Measurements from ENCODE around the gene CX3CL1. TPM values are rescaled to one million over a fixed set of nuclear protein-coding genes. Genes with fewer than 3 reads are reported as not detected.

Gene CX3CL1
- total RNA-seq, 4 donors from 2014 or later: 8.7 to 18.4 (median 15.4) TPM

DNA sequence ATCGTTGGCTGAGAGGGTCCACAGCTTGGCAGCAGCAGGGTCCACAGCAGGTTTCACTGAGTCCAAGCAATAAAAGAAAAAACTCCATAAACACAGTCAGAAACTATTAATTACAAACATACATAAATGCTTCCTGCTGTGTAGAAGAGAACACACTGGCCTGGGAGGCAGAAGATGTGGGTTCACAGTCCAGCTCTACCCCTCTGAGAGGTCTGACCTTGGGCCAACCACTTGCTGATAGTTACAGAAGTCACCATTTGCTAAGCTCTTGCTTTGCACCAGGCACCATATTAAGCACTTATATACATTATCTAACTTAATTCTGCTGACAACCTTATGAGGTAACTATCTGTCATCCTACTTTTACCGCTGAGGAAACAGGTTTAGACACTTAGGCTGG lies 60.2 kb downstream of the CX3CL1 start:
- H3K9me3 ChIP-seq: no peaks in the 10 kb centered on the region
- no peaks in the 10 kb centered on the region for H3K27me3 ChIP-seq
- no peak for TF ChIP-seq POLR2A (IDR thresholded peaks at IDR 0.05)
- TF ChIP-seq, protein P1, sequence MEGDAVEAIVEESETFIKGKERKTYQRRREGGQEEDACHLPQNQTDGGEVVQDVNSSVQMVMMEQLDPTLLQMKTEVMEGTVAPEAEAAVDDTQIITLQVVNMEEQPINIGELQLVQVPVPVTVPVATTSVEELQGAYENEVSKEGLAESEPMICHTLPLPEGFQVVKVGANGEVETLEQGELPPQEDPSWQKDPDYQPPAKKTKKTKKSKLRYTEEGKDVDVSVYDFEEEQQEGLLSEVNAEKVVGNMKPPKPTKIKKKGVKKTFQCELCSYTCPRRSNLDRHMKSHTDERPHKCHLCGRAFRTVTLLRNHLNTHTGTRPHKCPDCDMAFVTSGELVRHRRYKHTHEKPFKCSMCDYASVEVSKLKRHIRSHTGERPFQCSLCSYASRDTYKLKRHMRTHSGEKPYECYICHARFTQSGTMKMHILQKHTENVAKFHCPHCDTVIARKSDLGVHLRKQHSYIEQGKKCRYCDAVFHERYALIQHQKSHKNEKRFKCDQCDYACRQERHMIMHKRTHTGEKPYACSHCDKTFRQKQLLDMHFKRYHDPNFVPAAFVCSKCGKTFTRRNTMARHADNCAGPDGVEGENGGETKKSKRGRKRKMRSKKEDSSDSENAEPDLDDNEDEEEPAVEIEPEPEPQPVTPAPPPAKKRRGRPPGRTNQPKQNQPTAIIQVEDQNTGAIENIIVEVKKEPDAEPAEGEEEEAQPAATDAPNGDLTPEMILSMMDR (IDR thresholded peaks at IDR 0.05): no peak
- no peak for TF ChIP-seq EP300 (IDR thresholded peaks at IDR 0.05)
- no peak overlapping the region for H3K4me3 ChIP-seq
- no peak overlapping the region for H3K27ac ChIP-seq
- no peak for DNase-seq (ENCODE audit: low spot score in 2 of 2)
- H3K36me3 ChIP-seq: peaks cover 5 to 98% (median 27%) of the 10 kb centered on the region in 3 donors
- no peaks in the 10 kb centered on the region for H3K4me1 ChIP-seq
- 92 to 93% methylated on average over 2 of the region's 2 CpGs for WGBS, 2 donors

DNA sequence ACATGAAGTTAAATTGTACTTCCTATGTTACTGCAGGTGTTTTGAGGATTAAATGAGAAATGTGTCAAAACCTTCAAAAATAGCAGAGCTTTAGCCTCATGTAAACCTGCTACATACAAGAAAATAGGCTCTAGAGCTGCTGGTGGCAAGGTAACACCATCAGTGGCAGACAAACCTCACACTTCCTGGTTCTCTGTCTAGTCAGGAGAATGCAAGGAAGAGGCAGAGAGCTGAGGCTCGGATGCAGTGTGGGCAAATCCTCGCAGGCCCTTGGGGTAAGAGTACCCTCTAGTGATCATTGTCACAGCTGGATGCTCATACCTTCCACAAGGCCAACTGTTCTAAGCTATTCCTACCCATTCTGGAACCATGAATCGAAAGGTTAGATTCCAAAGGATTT lies 60.7 kb downstream of the CX3CL1 start:
- H3K9me3 ChIP-seq: no peaks in the 10 kb centered on the region
- H3K27me3 ChIP-seq: no peaks in the 10 kb centered on the region
- TF ChIP-seq POLR2A (IDR thresholded peaks at IDR 0.05): no peak
- TF ChIP-seq, protein P1 (IDR thresholded peaks at IDR 0.05): no peak
- no peak for TF ChIP-seq EP300 (IDR thresholded peaks at IDR 0.05)
- DNase-seq (ENCODE audit: low spot score in 2 of 2): no peak
- 83 to 94% methylated on average over 3 of the region's 3 CpGs for WGBS, 2 donors
- H3K36me3 ChIP-seq: peaks cover 5 to 97% (median 27%) of the 10 kb centered on the region in 3 donors
- H3K4me3 ChIP-seq: no peak overlapping the region
- H3K4me1 ChIP-seq: no peaks in the 10 kb centered on the region
- H3K27ac ChIP-seq: no peak overlapping the region

DNA sequence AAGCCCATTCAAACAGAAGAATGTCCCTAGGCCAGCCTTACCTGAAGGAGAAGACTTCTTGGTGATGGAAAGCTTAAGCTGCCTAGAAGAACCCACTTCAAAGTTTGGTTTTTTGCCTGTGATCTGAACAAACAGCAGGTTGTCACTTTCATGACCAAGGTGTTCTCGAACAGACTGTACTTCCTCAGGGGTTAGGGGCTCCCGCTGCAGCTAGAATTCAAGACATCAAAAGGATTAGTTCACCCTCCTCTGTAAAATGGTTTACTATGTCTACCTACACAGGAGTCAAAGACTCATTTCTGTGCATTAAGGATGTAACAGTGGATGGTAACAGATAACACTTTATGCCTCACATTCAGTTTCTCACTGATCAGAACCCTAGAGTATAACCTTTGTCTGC lies 61.7 kb downstream of the CX3CL1 start:
- WGBS, 2 donors: 93 to 95% methylated on average over 2 of the region's 2 CpGs

More for the DNA sequence above, 61.7 kb downstream of the CX3CL1 start:
- no peaks in the 10 kb centered on the region for H3K27me3 ChIP-seq
- peaks cover 5 to 96% (median 27%) of the 10 kb centered on the region in 3 donors for H3K36me3 ChIP-seq
- no peak overlapping the region for H3K4me3 ChIP-seq
- H3K9me3 ChIP-seq: no peaks in the 10 kb centered on the region
- no peaks in the 10 kb centered on the region for H3K4me1 ChIP-seq
- TF ChIP-seq EP300 (IDR thresholded peaks at IDR 0.05) (no peak), POLR2A (IDR thresholded peaks at IDR 0.05) (no peak)
- TF ChIP-seq, protein P1 (IDR thresholded peaks at IDR 0.05): no peak
- no peak for DNase-seq (ENCODE audit: low spot score in 2 of 2)
- no peak overlapping the region for H3K27ac ChIP-seq

Small RNA genes lying within 50 kb of the gene (small RNA-seq; reads per million reads assigned to genes)
- gene AC108081.1: not detected

Other genes starting within 250 kb of the CX3CL1 start
- 100 to 1,000 TPM in 1 of 4 donors, 10 to 100 TPM in 3; 58.4 to 100 (median 69.7) TPM for gene PSME3IP1, start 186.5 kb upstream of the CX3CL1 start, total RNA-seq
- 10 to 100 TPM; 20.4 to 28.5 (median 24.6) TPM for gene RSPRY1, start 186.2 kb upstream of the CX3CL1 start, total RNA-seq
- 10 to 100 TPM; 54.0 to 63.8 (median 55.5) TPM for gene ARL2BP, start 127.2 kb upstream of the CX3CL1 start, total RNA-seq
- gene PLLP, start 87.8 kb upstream of the CX3CL1 start, total RNA-seq: 100 to 1,000 TPM; 162 to 363 (median 321) TPM
- gene CCL22, start 13.7 kb upstream of the CX3CL1 start, total RNA-seq: not detected
- gene CCL17, start 32.3 kb downstream of the CX3CL1 start, total RNA-seq: not detected
- gene CIAPIN1, start 74.9 kb downstream of the CX3CL1 start, total RNA-seq: 10 to 100 TPM; 23.4 to 26.7 (median 25.7) TPM
- 10 to 100 TPM; 20.6 to 35.0 (median 27.5) TPM for gene COQ9, start 75.0 kb downstream of the CX3CL1 start, total RNA-seq
- 100 to 1,000 TPM in 3 of 4 donors, 10 to 100 TPM in 1; 77.1 to 146 (median 101) TPM for gene POLR2C, start 90.2 kb downstream of the CX3CL1 start, total RNA-seq
- gene DOK4, start 114.0 kb downstream of the CX3CL1 start, total RNA-seq: 10 to 100 TPM; 22.8 to 33.1 (median 29.1) TPM
- gene CCDC102A, start 164.1 kb downstream of the CX3CL1 start, total RNA-seq: 10 to 100 TPM; 17.4 to 30.4 (median 24.5) TPM
- gene ADGRG5, start 170.2 kb downstream of the CX3CL1 start, total RNA-seq: 1 to 10 TPM in 2 of 4 donors, under 1 TPM in 1, not detected in 1; 0.22 to 3.3 (median 1.2) TPM

Data from tibial nerve (tissue), 4 donors.